CD14-positive monocyte (primary cell): ENCODE measurements around the gene SDK1. TPM values are rescaled to one million over a fixed set of nuclear protein-coding genes. Genes with fewer than 3 reads are reported as not detected.

Source experiments
- DNase-seq, 3 donors: peaks; one replicate each; pipeline ENCODE4 v3.0.0-alpha.2; 2011 to 2022
- H2AFZ ChIP-seq: 2 replicates; pipeline ENCODE4 v1.6.0; 2012; ENCODE audit warnings: mild to moderate bottlenecking, low read depth, low read length, inconsistent platforms; ENCODE audit not compliant: insufficient read depth, poor library complexity, severe bottlenecking
- H3K27ac ChIP-seq, 2 donors: 1 replicate in 1 of 2; 2 replicates in 1 of 2; pipeline ENCODE4 v1.5.1; 2012 to 2013; ENCODE audit warnings: low read length in 2 of 2, control low read depth in 1 of 2, inconsistent platforms in 1 of 2, low read depth in 1 of 2, mild to moderate bottlenecking in 1 of 2
- H3K27me3 ChIP-seq, 2 donors: one replicate each; pipeline versions ENCODE4 v1.6.0 to v1.6.1; 2011 to 2013; ENCODE audit warnings: low read length in 2 of 2; ENCODE audit not compliant: control insufficient read depth in 2 of 2, insufficient read depth in 2 of 2
- H3K36me3 ChIP-seq, 2 donors: replicated peaks in 1 of 2; 1 replicate in 1 of 2; 2 replicates in 1 of 2; pipeline versions ENCODE4 v1.5.1 to v1.6.1; 2012 to 2013; ENCODE audit warnings: low read length in 2 of 2, control low read depth in 1 of 2, inconsistent platforms in 1 of 2, mild to moderate bottlenecking in 1 of 2; ENCODE audit not compliant: insufficient read depth in 2 of 2, control insufficient read depth in 1 of 2
- H3K4me1 ChIP-seq, 2 donors: 1 replicate in 1 of 2; 2 replicates in 1 of 2; pipeline versions ENCODE4 v1.5.1 to v1.6.1; 2012 to 2013; ENCODE audit warnings: low read length in 2 of 2, control low read depth in 1 of 2, inconsistent platforms in 1 of 2, mild to moderate bottlenecking in 1 of 2, moderate library complexity in 1 of 2; ENCODE audit not compliant: insufficient read depth in 2 of 2, control insufficient read depth in 1 of 2
- H3K4me2 ChIP-seq: replicated peaks from 2 replicates; pipeline ENCODE3; 2012; ENCODE audit warnings: low read length, moderate library complexity, mild to moderate bottlenecking; ENCODE audit not compliant: poor library complexity, severe bottlenecking; ENCODE audit errors: extremely low read depth
- H3K4me3 ChIP-seq, 3 experiments: fragments of 200-600 bp in 1 of 3; sonication (generic) in 1 of 3; replicated peaks in 1 of 3; 1 replicate in 2 of 3; 2 replicates in 1 of 3; pipeline ENCODE4 v1.5.1; 2011 to 2013; ENCODE audit warnings: low read length in 3 of 3, mild to moderate bottlenecking in 3 of 3, control low read depth in 2 of 3, low read depth in 2 of 3, inconsistent platforms in 1 of 3, moderate library complexity in 1 of 3
- H3K79me2 ChIP-seq: 2 replicates; pipeline ENCODE4 v1.6.0; 2012; ENCODE audit warnings: mild to moderate bottlenecking, control low read depth, inconsistent platforms, low read length, moderate library complexity; ENCODE audit not compliant: insufficient read depth
- H3K9ac ChIP-seq: 2 replicates; pipeline ENCODE4 v1.6.0; 2017; ENCODE audit warnings: low read length, mild to moderate bottlenecking; ENCODE audit not compliant: insufficient read depth, poor library complexity, severe bottlenecking
- H3K9me3 ChIP-seq, 2 donors: replicated peaks in 1 of 2; 1 replicate in 1 of 2; 2 replicates in 1 of 2; pipeline versions ENCODE4 v1.5.1 to v1.6.1; 2012 to 2013; ENCODE audit warnings: low read length in 2 of 2, control low read depth in 1 of 2; ENCODE audit not compliant: control insufficient read depth in 1 of 2, insufficient read depth in 1 of 2
- H4K20me1 ChIP-seq: 2 replicates; pipeline ENCODE4 v1.6.0; 2012; ENCODE audit warnings: mild to moderate bottlenecking, low read length, control low read depth, moderate library complexity; ENCODE audit not compliant: insufficient read depth
- H3K27ac Mint-ChIP-seq, 7 donors: one replicate each; pipeline ENCODE4 v1.8.0; 2020; ENCODE audit warnings: mild to moderate bottlenecking in 7 of 7, mixed read lengths in 7 of 7, moderate library complexity in 6 of 7, inconsistent platforms in 2 of 7
- H3K27me3 Mint-ChIP-seq, 3 donors: one replicate each; pipeline ENCODE4 v1.8.0; 2021 to 2022; ENCODE audit warnings: low read depth in 3 of 3, mild to moderate bottlenecking in 3 of 3, mixed read lengths in 3 of 3, moderate library complexity in 3 of 3, inconsistent platforms in 1 of 3
- H3K36me3 Mint-ChIP-seq, 2 donors: one replicate each; pipeline ENCODE4 v1.8.0; 2020; ENCODE audit warnings: mixed read lengths in 2 of 2, inconsistent platforms in 1 of 2, mild to moderate bottlenecking in 1 of 2
- H3K4me1 Mint-ChIP-seq: one replicate; pipeline ENCODE4 v1.8.0; 2020; ENCODE audit warnings: mild to moderate bottlenecking, mixed read lengths
- H3K4me3 Mint-ChIP-seq, 2 donors: one replicate each; pipeline ENCODE4 v1.8.0; 2020; ENCODE audit warnings: mild to moderate bottlenecking in 2 of 2, mixed read lengths in 2 of 2, moderate library complexity in 1 of 2
- H3K9me3 Mint-ChIP-seq, 7 donors: one replicate each; pipeline ENCODE4 v1.8.0; 2020 to 2022; ENCODE audit warnings: mixed read lengths in 7 of 7, mild to moderate bottlenecking in 6 of 7, moderate library complexity in 6 of 7, inconsistent platforms in 2 of 7
- CTCF ChIP-seq: fragments of 200-600 bp; IDR thresholded peaks from one replicate; pipeline ENCODE4 v1.8.0; 2022; ENCODE audit warnings: antibody characterized with exemption, mild to moderate bottlenecking
- WGBS: methylation state at CpG from one replicate; pipeline ENCODE4 v1.1.5; 2013; ENCODE audit warnings: missing lambda C conversion rate; ENCODE audit not compliant: insufficient coverage; 5-methylcytosine and 5-hydroxymethylcytosine counted together
- intact Hi-C, 2 donors: fragments of 100-400 bp; cut with micrococcal nuclease; formaldehyde crosslinking; loops; one replicate each; pipeline versions ENCODE4 v1.15.0 to v1.15.1; 2023
- polyA plus RNA-seq, 3 donors: library from polyadenylated mRNA; depleted of rRNA in 1 of 3; unstranded in 2 of 3; stranded (reverse) in 1 of 3; fragments of 300-500 nt in 2 of 3; fragments of >200 nt in 1 of 3; fragmentation: Illumina TruSeq in 2 of 3; gene quantifications; 1 replicate in 2 of 3; 2 replicates in 1 of 3; pipeline ENCODE4 v1.2.3, GENCODE V29; 2012 to 2021

SDK1 gene
- polyA plus RNA-seq, 3 donors: 0.01 TPM; not detected in 2

- no peaks in the 10 kb centered on the region for H4K20me1 ChIP-seq
- Mint-ChIP-seq H3K27me3 (peaks cover 0 to 1% (median 0%) of the 10 kb centered on the region in 3 donors), H3K4me1 (no peaks in the 10 kb centered on the region)
Observed at GRCh38 chr7:4174451-4174850, 873.4 kb downstream of the SDK1 start.

GRCh38 chr7:4174884-4175283, 873.8 kb downstream of the SDK1 start:
- TF ChIP-seq CTCF: no peak
- intact Hi-C loops: no loop called here
- Histone ChIP-seq H3K27ac (no peak overlapping the region), H3K79me2 (no peaks in the 10 kb centered on the region), H2AFZ (no peak overlapping the region), H3K27me3 (no peaks in the 10 kb centered on the region), H3K36me3 (no peaks in the 10 kb centered on the region), H3K4me3 (no peak overlapping the region), H3K9me3 (peaks cover 0 to 12% of the 10 kb centered on the region in 2 donors), H4K20me1 (no peaks in the 10 kb centered on the region), H3K9ac (no peak overlapping the region), H3K4me2 (no peak overlapping the region), H3K4me1 (no peaks in the 10 kb centered on the region)
- no peak overlapping the region for H3K4me3 Mint-ChIP-seq
- no peaks in the 10 kb centered on the region for H3K4me1 Mint-ChIP-seq
- H3K27me3 Mint-ChIP-seq: peaks cover 0 to 1% (median 1%) of the 10 kb centered on the region in 3 donors
- H3K9me3 Mint-ChIP-seq: peaks cover 4 to 26% (median 11%) of the 10 kb centered on the region in 7 donors
- H3K36me3 Mint-ChIP-seq: no peaks in the 10 kb centered on the region
- 97% methylated on average over 17 of the region's 18 CpGs for WGBS
- H3K27ac Mint-ChIP-seq: no peak overlapping the region
- DNase-seq: no peak

More at GRCh38 chr7:4174451-4174850, 873.4 kb downstream of the SDK1 start:
- H3K4me2 ChIP-seq: no peak overlapping the region
- Mint-ChIP-seq H3K27ac (no peak overlapping the region), H3K4me3 (no peak overlapping the region), H3K36me3 (no peaks in the 10 kb centered on the region), H3K9me3 (peaks cover 0 to 22% (median 6%) of the 10 kb centered on the region in 7 donors)
- WGBS: 92% methylated on average over 9 of the region's 11 CpGs
- H3K79me2 ChIP-seq: no peaks in the 10 kb centered on the region
- H3K4me1 ChIP-seq: no peaks in the 10 kb centered on the region
- no peaks in the 10 kb centered on the region for H3K36me3 ChIP-seq
- DNase-seq: no peak
- no peak overlapping the region for H2AFZ ChIP-seq
- no peaks in the 10 kb centered on the region for H3K27me3 ChIP-seq
- intact Hi-C loops: no loop called here
- H3K27ac ChIP-seq: no peak overlapping the region
- H3K4me3 ChIP-seq: no peak overlapping the region
- TF ChIP-seq CTCF: no peak
- no peak overlapping the region for H3K9ac ChIP-seq
- peaks cover 0 to 8% of the 10 kb centered on the region in 2 donors for H3K9me3 ChIP-seq
